MV-4-11 (cell line): ENCODE results near the gene TXNDC17.
"Not testable (repeated sequence)": the region's sequence is repeated elsewhere in the genome, so short reads cannot be mapped to it uniquely, and the experiment has no call there.

ENCODE experiments used
- DNase-seq: peaks from one replicate; lab custom pipeline; 2025; lab: John Stamatoyannopoulos, UW

Gene TXNDC17

DNA sequence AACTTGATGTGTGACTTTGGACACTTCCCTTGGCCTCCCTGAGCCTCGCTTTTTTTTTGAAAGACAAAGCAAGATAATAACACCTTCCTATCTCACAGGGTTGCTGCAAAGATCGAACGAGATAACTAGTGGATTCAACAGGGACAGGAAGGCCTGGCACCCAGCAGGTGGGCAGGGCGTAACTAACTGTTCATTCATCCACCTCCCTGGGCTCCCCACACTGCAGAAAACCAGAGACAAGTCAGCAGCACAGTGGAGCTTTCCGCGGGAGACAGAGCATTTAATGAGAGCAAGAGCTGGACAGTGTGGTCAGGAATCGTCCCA is 43.6 kb downstream of the TXNDC17 start:
- DNase-seq = no peak

DNA sequence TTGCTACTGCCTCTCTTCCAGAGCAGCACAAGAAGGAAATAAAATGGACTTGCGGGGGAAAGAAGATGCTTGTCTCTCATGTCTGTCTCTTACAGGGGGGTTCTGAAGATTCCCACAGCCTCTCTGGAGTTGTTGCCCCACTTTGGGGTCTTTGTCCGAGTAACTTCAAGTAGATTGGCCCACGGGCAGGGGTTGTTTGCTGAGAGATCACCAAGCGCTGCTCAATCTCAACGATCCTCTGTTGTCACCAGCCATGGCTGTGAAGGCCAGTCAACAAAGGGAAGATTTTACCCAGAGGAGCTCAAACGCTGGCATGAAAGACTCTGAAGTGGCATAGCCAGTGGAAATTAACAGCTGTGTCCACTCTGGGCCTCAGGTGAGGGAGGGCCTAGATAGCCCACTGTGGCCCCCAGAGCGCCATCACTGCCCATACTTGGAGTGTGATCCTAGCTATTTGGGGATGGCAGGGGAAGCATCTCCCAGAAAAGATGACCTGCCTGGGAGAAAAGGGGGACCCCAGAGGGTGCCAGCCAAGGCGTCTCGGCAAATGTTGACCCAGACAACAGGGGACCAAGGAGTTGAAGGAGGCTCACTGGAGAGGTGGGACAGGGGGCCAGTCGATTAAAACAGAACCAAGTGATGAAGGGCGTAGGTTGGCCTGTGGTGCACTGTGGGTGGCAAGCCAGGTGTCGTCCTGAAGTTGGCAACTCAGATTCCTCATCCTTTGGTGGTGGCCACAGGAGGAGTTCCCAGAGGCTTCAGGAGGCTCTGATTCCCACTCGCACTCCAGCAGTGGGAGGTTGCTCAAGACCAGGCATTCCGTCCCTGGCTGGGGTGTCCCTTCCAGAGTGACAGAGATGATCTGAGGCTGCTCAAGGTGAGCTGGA is 44.3 kb downstream of the TXNDC17 start:
- DNase-seq = no peak

- DNase-seq = no peak
Observed at GRCh38 chr17:6686026-6686425, 45.2 kb downstream of the TXNDC17 start.

DNA sequence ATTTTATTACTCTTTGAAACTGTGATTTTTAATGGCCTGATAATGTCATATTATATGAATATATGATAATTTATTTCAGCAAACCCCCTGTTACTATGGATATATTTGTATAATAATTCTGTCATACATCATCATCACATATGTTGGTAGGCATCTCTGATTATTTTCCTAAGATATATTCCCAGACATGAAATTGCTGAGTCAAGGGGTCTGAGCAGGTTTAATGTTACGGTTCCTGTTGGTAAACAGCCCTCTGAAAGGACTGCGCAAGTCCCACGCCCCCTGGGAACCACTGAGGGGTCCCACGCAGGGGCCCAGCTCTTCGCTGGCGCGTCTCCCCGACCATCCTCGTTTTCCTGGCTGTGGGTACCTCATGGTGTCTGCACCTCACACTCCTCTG is 48.1 kb downstream of the TXNDC17 start:
- no peak for DNase-seq

- DNase-seq = no peak
Observed at GRCh38 chr17:6690641-6691040, 49.8 kb downstream of the TXNDC17 start.

- no peak for DNase-seq
Observed at GRCh38 chr17:6691546-6691945, 50.7 kb downstream of the TXNDC17 start.

DNA sequence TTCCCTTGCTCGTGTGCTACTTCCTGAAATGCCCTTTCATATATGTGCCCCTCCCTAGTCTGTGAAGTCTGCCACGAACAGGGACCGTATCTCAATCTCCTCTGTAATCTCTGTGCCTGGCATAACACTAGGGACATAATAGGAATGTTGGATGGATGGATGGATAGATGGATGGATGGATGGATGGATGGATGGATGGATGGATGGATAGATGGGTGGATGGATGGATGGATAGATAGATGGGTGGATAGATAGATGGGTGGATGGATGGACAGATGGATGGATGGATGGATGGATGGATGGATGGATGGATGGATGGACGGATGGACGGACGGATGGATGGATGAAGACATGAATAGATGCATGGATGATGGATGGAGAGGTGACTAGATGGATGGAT is 51.1 kb downstream of the TXNDC17 start:
- not testable (repeated sequence) for DNase-seq
